ENCODE measurements around the gene AIFM3. TPM values are rescaled to one million over a fixed set of nuclear protein-coding genes. Genes with fewer than 3 reads are reported as not detected.
"Not testable (repeated sequence)": the region's sequence is repeated elsewhere in the genome, so short reads cannot be mapped to it uniquely, and the experiment has no call there.

The AIFM3 gene
- total RNA-seq, 1 donor: 0.72 TPM

GRCh38 chr22:20937031-20937793 lies 29.8 kb upstream of the AIFM3 start:
- TF ChIP-seq CTCF (IDR thresholded peaks at IDR 0.05; ENCODE audit: extremely low read depth, low read depth, low read length): no peak
- Histone ChIP-seq H4K20me1 (ENCODE audit: insufficient read depth, low read length) (peaks cover 75% of the 10 kb centered on the region), H2AFZ (ENCODE audit: low read length) (no peak overlapping the region), H3K27ac (ENCODE audit: low read depth, low read length) (no peak overlapping the region), H3K4me2 (ENCODE audit: insufficient read depth, low read length) (no peak overlapping the region), H3K4me1 (ENCODE audit: insufficient read depth, low read length) (no peaks in the 10 kb centered on the region), H3K4me3 (ENCODE audit: insufficient read depth, low read length) (no peak overlapping the region), H3K9me3 (ENCODE audit: low read depth, low read length) (no peaks in the 10 kb centered on the region), H3K36me3 (ENCODE audit: insufficient read depth, low read length) (peaks cover 27% of the 10 kb centered on the region), H3K79me2 (ENCODE audit: insufficient read depth, low read length) (peaks cover 96% of the 10 kb centered on the region), H3K27me3 (ENCODE audit: insufficient read depth, low read length) (no peaks in the 10 kb centered on the region)
- DNase-seq (ENCODE audit: insufficient read length, low spot score, missing footprints): no peak

- Histone ChIP-seq H3K79me2 (ENCODE audit: insufficient read depth, low read length) (peaks cover 96% of the 10 kb centered on the region), H3K9me3 (ENCODE audit: low read depth, low read length) (no peaks in the 10 kb centered on the region), H3K4me3 (ENCODE audit: insufficient read depth, low read length) (no peak overlapping the region), H3K36me3 (ENCODE audit: insufficient read depth, low read length) (peaks cover 27% of the 10 kb centered on the region), H3K27me3 (ENCODE audit: insufficient read depth, low read length) (no peaks in the 10 kb centered on the region), H2AFZ (ENCODE audit: low read length) (no peak overlapping the region), H3K4me1 (ENCODE audit: insufficient read depth, low read length) (no peaks in the 10 kb centered on the region), H3K27ac (ENCODE audit: low read depth, low read length) (no peak overlapping the region), H3K4me2 (ENCODE audit: insufficient read depth, low read length) (no peak overlapping the region), H4K20me1 (ENCODE audit: insufficient read depth, low read length) (peaks cover 74% of the 10 kb centered on the region)
- TF ChIP-seq CTCF (IDR thresholded peaks at IDR 0.05; ENCODE audit: extremely low read depth, low read depth, low read length): no peak
- no peak for DNase-seq (ENCODE audit: insufficient read length, low spot score, missing footprints)
Observed at GRCh38 chr22:20937794-20938671, 29.0 kb upstream of the AIFM3 start.

- H3K27ac ChIP-seq (ENCODE audit: low read depth, low read length); H2AFZ ChIP-seq (ENCODE audit: low read length): not testable (repeated sequence)
- peaks cover 76% of the 10 kb centered on the region for H4K20me1 ChIP-seq (ENCODE audit: insufficient read depth, low read length)
Observed at GRCh38 chr22:20939457-20940185, 27.4 kb upstream of the AIFM3 start.

GRCh38 chr22:20940186-20940651 lies 26.8 kb upstream of the AIFM3 start:
- Histone ChIP-seq H3K27me3 (ENCODE audit: insufficient read depth, low read length) (no peaks in the 10 kb centered on the region), H4K20me1 (ENCODE audit: insufficient read depth, low read length) (peaks cover 73% of the 10 kb centered on the region), H2AFZ (ENCODE audit: low read length) (no peak overlapping the region), H3K27ac (ENCODE audit: low read depth, low read length) (no peak overlapping the region), H3K4me3 (ENCODE audit: insufficient read depth, low read length) (no peak overlapping the region), H3K4me1 (ENCODE audit: insufficient read depth, low read length) (peaks cover under 1% of the 10 kb centered on the region), H3K9me3 (ENCODE audit: low read depth, low read length) (no peaks in the 10 kb centered on the region), H3K79me2 (ENCODE audit: insufficient read depth, low read length) (peaks cover 96% of the 10 kb centered on the region), H3K4me2 (ENCODE audit: insufficient read depth, low read length) (no peak overlapping the region), H3K36me3 (ENCODE audit: insufficient read depth, low read length) (peaks cover 12% of the 10 kb centered on the region)
- TF ChIP-seq CTCF (IDR thresholded peaks at IDR 0.05; ENCODE audit: extremely low read depth, low read depth, low read length): no peak
- DNase-seq (ENCODE audit: insufficient read length, low spot score, missing footprints): no peak

More at GRCh38 chr22:20939457-20940185, 27.4 kb upstream of the AIFM3 start:
- not testable (repeated sequence) for H3K27me3 ChIP-seq (ENCODE audit: insufficient read depth, low read length); H3K9me3 ChIP-seq (ENCODE audit: low read depth, low read length); DNase-seq (ENCODE audit: insufficient read length, low spot score, missing footprints); H3K4me1 ChIP-seq (ENCODE audit: insufficient read depth, low read length); H3K4me3 ChIP-seq (ENCODE audit: insufficient read depth, low read length); H3K4me2 ChIP-seq (ENCODE audit: insufficient read depth, low read length)
- Histone ChIP-seq H3K79me2 (ENCODE audit: insufficient read depth, low read length) (peaks cover 96% of the 10 kb centered on the region), H3K36me3 (ENCODE audit: insufficient read depth, low read length) (peaks cover 15% of the 10 kb centered on the region)

Measured in osteoblast (primary cell).